Activated naive CD4-positive, alpha-beta T cell treated with anti-CD3 and anti-CD28 coated beads, Interleukin-2, amount 50 U/mL, for 24 hours (primary cell): ENCODE measurements around the gene TTF2.
"Not testable (repeated sequence)": the region's sequence is repeated elsewhere in the genome, so short reads cannot be mapped to it uniquely, and the experiment has no call there.

Source experiments
- H3K27ac Mint-ChIP-seq: one replicate; pipeline ENCODE4 v1.8.0; 2021; ENCODE audit warnings: mild to moderate bottlenecking, mixed read lengths
- H3K27me3 Mint-ChIP-seq: one replicate; pipeline ENCODE4 v1.8.0; 2021; ENCODE audit warnings: mixed read lengths
- H3K36me3 Mint-ChIP-seq: one replicate; pipeline ENCODE4 v1.8.0; 2021; ENCODE audit warnings: mixed read lengths
- H3K4me1 Mint-ChIP-seq: one replicate; pipeline ENCODE4 v1.8.0; 2021; ENCODE audit warnings: mixed read lengths
- H3K4me3 Mint-ChIP-seq: one replicate; pipeline ENCODE4 v1.8.0; 2021; ENCODE audit warnings: mild to moderate bottlenecking, mixed read lengths
- H3K9me3 Mint-ChIP-seq: one replicate; pipeline ENCODE4 v1.8.0; 2021; ENCODE audit warnings: mixed read lengths

TTF2 gene

GRCh38 chr1:117118137-117118536 lies 58.0 kb downstream of the TTF2 start:
- H3K27me3 Mint-ChIP-seq: peaks cover 4% of the 10 kb centered on the region
- H3K36me3 Mint-ChIP-seq: no peaks in the 10 kb centered on the region
- H3K9me3 Mint-ChIP-seq: no peaks in the 10 kb centered on the region
- H3K4me3 Mint-ChIP-seq: no peak overlapping the region
- H3K27ac Mint-ChIP-seq: no peak overlapping the region
- H3K4me1 Mint-ChIP-seq: peaks cover 6% of the 10 kb centered on the region

- not testable (repeated sequence) for H3K36me3 Mint-ChIP-seq, H3K4me3 Mint-ChIP-seq, H3K27me3 Mint-ChIP-seq, H3K27ac Mint-ChIP-seq, H3K9me3 Mint-ChIP-seq, H3K4me1 Mint-ChIP-seq
These were observed 59.0 kb downstream of the TTF2 start for GRCh38 chr1:117119144-117119543.

GRCh38 chr1:117120774-117121588 lies 60.9 kb downstream of the TTF2 start:
- Mint-ChIP-seq H3K27me3 (peaks cover 4% of the 10 kb centered on the region), H3K4me3 (peak overlapping the region; percentile 81), H3K4me1 (peaks cover 6% of the 10 kb centered on the region), H3K27ac (peak overlapping the region; percentile 38), H3K36me3 (no peaks in the 10 kb centered on the region), H3K9me3 (no peaks in the 10 kb centered on the region)

GRCh38 chr1:117121589-117122329 lies 61.6 kb downstream of the TTF2 start, which contains the start of gene TRIM45:
TSS of gene TRIM45 (minus strand) at chr1:117121749. CDS start at chr1:117121201, 548 bp downstream.
- Mint-ChIP-seq H3K4me3 (peak within 1 kb of the TSS; percentile 81), H3K4me1 (peaks cover 6% of the 10 kb centered on the region), H3K9me3 (no peaks in the 10 kb centered on the region), H3K36me3 (no peaks in the 10 kb centered on the region), H3K27me3 (peaks cover 4% of the 10 kb centered on the region), H3K27ac (peak within 1 kb of the TSS; percentile 38)

GRCh38 chr1:117122330-117123025 lies 62.4 kb downstream of the TTF2 start:
- Mint-ChIP-seq H3K27me3 (peaks cover 7% of the 10 kb centered on the region), H3K27ac (peak overlapping the region; percentile 51), H3K4me3 (peak overlapping the region; percentile 79), H3K36me3 (no peaks in the 10 kb centered on the region), H3K4me1 (peaks cover 6% of the 10 kb centered on the region), H3K9me3 (no peaks in the 10 kb centered on the region)

- Mint-ChIP-seq H3K27ac (no peak overlapping the region), H3K4me3 (peak overlapping the region; percentile 15), H3K27me3 (peaks cover 7% of the 10 kb centered on the region), H3K9me3 (no peaks in the 10 kb centered on the region), H3K4me1 (peaks cover 6% of the 10 kb centered on the region), H3K36me3 (no peaks in the 10 kb centered on the region)
These were observed 63.1 kb downstream of the TTF2 start for GRCh38 chr1:117123274-117123673.

GRCh38 chr1:117124661-117125060 lies 64.5 kb downstream of the TTF2 start:
- Mint-ChIP-seq H3K27me3 (peaks cover 7% of the 10 kb centered on the region), H3K36me3 (no peaks in the 10 kb centered on the region), H3K4me3 (no peak overlapping the region), H3K4me1 (peaks cover 10% of the 10 kb centered on the region), H3K27ac (no peak overlapping the region), H3K9me3 (no peaks in the 10 kb centered on the region)

GRCh38 chr1:117127795-117128194 lies 67.7 kb downstream of the TTF2 start:
- Mint-ChIP-seq H3K4me1 (peaks cover 4% of the 10 kb centered on the region), H3K27me3 (peaks cover 6% of the 10 kb centered on the region), H3K4me3 (no peak overlapping the region), H3K27ac (no peak overlapping the region), H3K9me3 (no peaks in the 10 kb centered on the region), H3K36me3 (no peaks in the 10 kb centered on the region)

GRCh38 chr1:117128323-117129079 lies 68.4 kb downstream of the TTF2 start:
- no peak overlapping the region for H3K4me3 Mint-ChIP-seq
- H3K27ac Mint-ChIP-seq: no peak overlapping the region
- no peaks in the 10 kb centered on the region for H3K36me3 Mint-ChIP-seq
- no peaks in the 10 kb centered on the region for H3K9me3 Mint-ChIP-seq
- H3K27me3 Mint-ChIP-seq: peaks cover 9% of the 10 kb centered on the region
- H3K4me1 Mint-ChIP-seq: peaks cover 4% of the 10 kb centered on the region

GRCh38 chr1:117130526-117130925 lies 70.4 kb downstream of the TTF2 start:
- Mint-ChIP-seq H3K36me3 (no peaks in the 10 kb centered on the region), H3K9me3 (no peaks in the 10 kb centered on the region), H3K27ac (no peak overlapping the region), H3K27me3 (peaks cover 12% of the 10 kb centered on the region), H3K4me3 (no peak overlapping the region), H3K4me1 (peaks cover 4% of the 10 kb centered on the region)

- peaks cover 6% of the 10 kb centered on the region for H3K27me3 Mint-ChIP-seq
- no peaks in the 10 kb centered on the region for H3K9me3 Mint-ChIP-seq
- H3K27ac Mint-ChIP-seq: no peak overlapping the region
- no peaks in the 10 kb centered on the region for H3K36me3 Mint-ChIP-seq
- no peak overlapping the region for H3K4me3 Mint-ChIP-seq
- H3K4me1 Mint-ChIP-seq: no peaks in the 10 kb centered on the region
These were observed 75.2 kb downstream of the TTF2 start for GRCh38 chr1:117135329-117135728.

- H3K27me3 Mint-ChIP-seq: peaks cover 6% of the 10 kb centered on the region
- no peaks in the 10 kb centered on the region for H3K36me3 Mint-ChIP-seq
- no peak overlapping the region for H3K4me3 Mint-ChIP-seq
- H3K9me3 Mint-ChIP-seq: no peaks in the 10 kb centered on the region
- no peak overlapping the region for H3K27ac Mint-ChIP-seq
- no peaks in the 10 kb centered on the region for H3K4me1 Mint-ChIP-seq
These were observed 76.6 kb downstream of the TTF2 start for GRCh38 chr1:117136749-117137148.

GRCh38 chr1:117137281-117137855 lies 77.2 kb downstream of the TTF2 start:
- H3K27ac Mint-ChIP-seq: no peak overlapping the region

GRCh38 chr1:117138106-117138505 lies 78.0 kb downstream of the TTF2 start:
- Mint-ChIP-seq H3K9me3 (no peaks in the 10 kb centered on the region), H3K4me1 (no peaks in the 10 kb centered on the region), H3K4me3 (no peak overlapping the region), H3K27me3 (peaks cover 6% of the 10 kb centered on the region), H3K36me3 (no peaks in the 10 kb centered on the region), H3K27ac (peak overlapping the region; percentile 31)

More at GRCh38 chr1:117137281-117137855, 77.2 kb downstream of the TTF2 start:
- Mint-ChIP-seq H3K9me3 (no peaks in the 10 kb centered on the region), H3K4me3 (no peak overlapping the region), H3K27me3 (peaks cover 6% of the 10 kb centered on the region), H3K4me1 (no peaks in the 10 kb centered on the region), H3K36me3 (no peaks in the 10 kb centered on the region)

GRCh38 chr1:117138561-117138960 lies 78.4 kb downstream of the TTF2 start:
- peaks cover 3% of the 10 kb centered on the region for H3K27me3 Mint-ChIP-seq
- H3K4me3 Mint-ChIP-seq: no peak overlapping the region
- no peaks in the 10 kb centered on the region for H3K9me3 Mint-ChIP-seq
- H3K4me1 Mint-ChIP-seq: no peaks in the 10 kb centered on the region
- no peaks in the 10 kb centered on the region for H3K36me3 Mint-ChIP-seq
- peak overlapping the region; percentile 31 for H3K27ac Mint-ChIP-seq
